IMR-90 (cell line): ENCODE measurements around the gene ISM2. TPM values are rescaled to one million over a fixed set of nuclear protein-coding genes. Genes with fewer than 3 reads are reported as not detected.

Source experiments
- ATAC-seq: fragments of 200-7000 bp; cut with Tn5 transposase; 2 replicates; pipeline ENCODE4 v1.9.1; 2020; ENCODE audit warnings: low read depth, mild to moderate bottlenecking, moderate library complexity
- BruUV-seq: library from RNA; stranded (reverse); fragments of 400-500 nt; replicated peaks from 2 replicates; lab custom pipeline; 2021; lab: Mats Ljungman, UMichigan
- CTCF ChIA-PET: fragments of 300-600 bp; formaldehyde crosslinking; extraction: SDS; loops from one replicate; lab custom pipeline; 2021; ENCODE audit warnings: antibody characterized with exemption; lab: Yijun Ruan, JAX
- POLR2A ChIA-PET: fragments of 300-600 bp; sonication (Branson Sonifier 250); formaldehyde crosslinking; loops from one replicate; lab custom pipeline; 2022; ENCODE audit warnings: antibody characterized with exemption; ENCODE audit not compliant: unreplicated experiment; lab: Charles Lee
- DNase-seq: peaks from one replicate; pipeline ENCODE4 v3.0.0; 2013
- H2AFZ ChIP-seq: replicated peaks from 2 replicates; pipeline ENCODE3; 2013; ENCODE audit warnings: low read length, mild to moderate bottlenecking; ENCODE audit not compliant: poor library complexity
- H2AK5ac ChIP-seq: 2 replicates; pipeline ENCODE4 v1.6.1; 2013; ENCODE audit warnings: low read depth, low read length, inconsistent platforms
- H2AK9ac ChIP-seq: replicated peaks from 2 replicates; pipeline ENCODE3; 2013; ENCODE audit warnings: mild to moderate bottlenecking, low read depth, low read length, moderate library complexity; ENCODE audit not compliant: poor library complexity
- H2BK120ac ChIP-seq: 2 replicates; pipeline ENCODE4 v1.6.1; 2013; ENCODE audit warnings: low read depth, low read length, inconsistent platforms
- H2BK15ac ChIP-seq: 3 replicates; pipeline ENCODE4 v1.6.1; 2013; ENCODE audit warnings: low read depth, low read length, inconsistent platforms
- H2BK20ac ChIP-seq: 2 replicates; pipeline ENCODE4 v1.6.1; 2013; ENCODE audit warnings: low read depth, mild to moderate bottlenecking, inconsistent platforms, low read length, moderate library complexity
- H2BK5ac ChIP-seq: 2 replicates; pipeline ENCODE4 v1.6.1; 2013; ENCODE audit warnings: mild to moderate bottlenecking, low read depth, low read length, inconsistent platforms; ENCODE audit not compliant: poor library complexity, severe bottlenecking
- H3K14ac ChIP-seq: replicated peaks from 2 replicates; pipeline ENCODE4 v1.6.1; 2013; ENCODE audit warnings: low read depth, low read length, inconsistent platforms
- H3K18ac ChIP-seq: 2 replicates; pipeline ENCODE4 v1.6.1; 2013; ENCODE audit warnings: low read depth, low read length, control low read depth
- H3K23ac ChIP-seq: 2 replicates; pipeline ENCODE4 v1.6.1; 2013; ENCODE audit warnings: low read depth, low read length, inconsistent platforms
- H3K27ac ChIP-seq: 2 replicates; pipeline ENCODE4 v1.5.1; 2013; ENCODE audit warnings: mild to moderate bottlenecking, control low read depth, low read length; ENCODE audit not compliant: insufficient read depth
- H3K27me3 ChIP-seq: 2 replicates; pipeline ENCODE4 v1.6.1; 2013; ENCODE audit warnings: low read length; ENCODE audit not compliant: control insufficient read depth, insufficient read depth
- H3K36me3 ChIP-seq: 2 replicates; pipeline ENCODE4 v1.6.1; 2013; ENCODE audit warnings: low read length, mixed read lengths; ENCODE audit not compliant: control insufficient read depth, insufficient read depth
- H3K4ac ChIP-seq: 2 replicates; pipeline ENCODE4 v1.6.1; 2013; ENCODE audit warnings: low read depth, low read length, inconsistent platforms
- H3K4me1 ChIP-seq: 2 replicates; pipeline ENCODE4 v1.6.1; 2013; ENCODE audit warnings: low read length, mixed read lengths; ENCODE audit not compliant: control insufficient read depth, insufficient read depth
- H3K4me2 ChIP-seq: 2 replicates; pipeline ENCODE4 v1.6.1; 2013; ENCODE audit warnings: low read depth, mild to moderate bottlenecking, control low read depth, low read length, moderate library complexity
- H3K4me3 ChIP-seq: 2 replicates; pipeline ENCODE4 v1.5.1; 2013; ENCODE audit warnings: low read depth, mild to moderate bottlenecking, control low read depth, low read length, moderate library complexity; ENCODE audit not compliant: insufficient read depth
- H3K56ac ChIP-seq: 2 replicates; pipeline ENCODE4 v1.6.1; 2013; ENCODE audit warnings: low read length, inconsistent platforms; ENCODE audit not compliant: insufficient read depth; ENCODE audit errors: extremely low read depth
- H3K79me1 ChIP-seq, 2 experiments: 2 replicates each; pipeline ENCODE4 v1.6.1; 2013; ENCODE audit warnings: low read length in 2 of 2, inconsistent platforms in 1 of 2, low read depth in 1 of 2
- H3K9ac ChIP-seq: 2 replicates; pipeline ENCODE4 v1.6.1; 2013; ENCODE audit warnings: low read depth, low read length, control low read depth
- H3K9me1 ChIP-seq: 2 replicates; pipeline ENCODE4 v1.6.1; 2013; ENCODE audit warnings: low read length, inconsistent platforms; ENCODE audit not compliant: insufficient read depth
- H3K9me3 ChIP-seq: 2 replicates; pipeline ENCODE4 v1.6.1; 2013; ENCODE audit warnings: low read length; ENCODE audit not compliant: control insufficient read depth, insufficient read depth
- H4K20me1 ChIP-seq: 2 replicates; pipeline ENCODE4 v1.6.1; 2013; ENCODE audit warnings: low read length, inconsistent platforms; ENCODE audit not compliant: insufficient read depth
- H4K5ac ChIP-seq: 2 replicates; pipeline ENCODE4 v1.6.1; 2013; ENCODE audit warnings: mild to moderate bottlenecking, low read depth, low read length, control low read depth
- H4K8ac ChIP-seq, 2 experiments: 2 replicates each; pipeline ENCODE4 v1.6.1; 2013; ENCODE audit warnings: low read depth in 2 of 2, low read length in 2 of 2, control low read depth in 1 of 2, inconsistent platforms in 1 of 2
- H4K91ac ChIP-seq: 2 replicates; pipeline ENCODE4 v1.6.1; 2013; ENCODE audit warnings: low read depth, low read length, inconsistent platforms; ENCODE audit not compliant: insufficient read depth
- BHLHE40 ChIP-seq: fragments of 150-350 bp; IDR thresholded peaks from 2 replicates; pipeline ENCODE4 v1.6.1; 2016; ENCODE audit warnings: mild to moderate bottlenecking, low read depth, low read length
- CEBPB ChIP-seq: IDR thresholded peaks from 2 replicates; pipeline ENCODE4 v1.6.1; 2012; ENCODE audit warnings: low read depth, low read length, improper control_type of control experiment
- FOS ChIP-seq: fragments of 150-350 bp; IDR thresholded peaks from 2 replicates; pipeline ENCODE4 v1.6.1; 2016; ENCODE audit warnings: low read depth, low read length
- MAZ ChIP-seq: IDR thresholded peaks from 2 replicates; pipeline ENCODE4 v1.6.1; 2012; ENCODE audit warnings: low read depth, mild to moderate bottlenecking, low read length, improper control_type of control experiment, moderate library complexity, borderline replicate concordance
- MXI1 ChIP-seq: IDR thresholded peaks from 2 replicates; pipeline ENCODE4 v1.6.1; 2012; ENCODE audit warnings: low read depth, mild to moderate bottlenecking, low read length, moderate library complexity, borderline replicate concordance
- POLR2A ChIP-seq: IDR thresholded peaks from 2 replicates; pipeline ENCODE4 v1.6.1; 2012; ENCODE audit warnings: mild to moderate bottlenecking, low read depth, low read length
- SMC3 ChIP-seq: fragments of 150-350 bp; IDR thresholded peaks from 2 replicates; pipeline ENCODE4 v1.6.1; 2016; ENCODE audit warnings: low read depth, mild to moderate bottlenecking, antibody characterized with exemption, low read length, moderate library complexity
- WGBS, 2 experiments: methylation state at CpG; one replicate each; pipeline versions ENCODE4 v1.1.5 to v1.1.7; 2013; ENCODE audit warnings: missing lambda C conversion rate in 2 of 2; ENCODE audit not compliant: insufficient read length in 1 of 2; ENCODE audit errors: extremely low coverage in 2 of 2; 5-methylcytosine and 5-hydroxymethylcytosine counted together
- dilution Hi-C: fragments of 300-500 bp; cut with HindIII; formaldehyde crosslinking; loops from one replicate; pipeline ENCODE4 v1.14.3; 2018; ENCODE audit warnings: low sequenced_read_pairs; ENCODE audit not compliant: unreplicated experiment
- in situ Hi-C: fragments of 300-500 bp; cut with MboI; formaldehyde crosslinking; loops from 3 replicates; pipeline ENCODE4 v1.14.3; 2019; ENCODE audit warnings: low sequenced_read_pairs, inconsistent platforms, mixed read lengths
- intact Hi-C: fragments of 100-400 bp; cut with micrococcal nuclease; formaldehyde crosslinking; loops from 2 replicates; pipeline ENCODE4 v1.10.0; 2022
- polyA plus RNA-seq, 3 experiments: library from polyadenylated mRNA; depleted of rRNA; stranded (reverse); fragments of >200 nt; gene quantifications; 2 replicates each; pipeline ENCODE4 v1.2.3, GENCODE V29; 2012; ENCODE audit warnings: low replicate concordance in 1 of 3
- total RNA-seq: library from RNA; depleted of rRNA; stranded (reverse); fragments of >200 nt; gene quantifications from 2 replicates; pipeline ENCODE4 v1.2.3, GENCODE V29; 2012
- TF ChIP-seq, protein P1 (sequence below): fragments of 150-350 bp; IDR thresholded peaks from 2 replicates; pipeline ENCODE4 v1.6.1; 2017; ENCODE audit warnings: mild to moderate bottlenecking, antibody characterized with exemption, low read length, low read depth
- TF ChIP-seq, protein P2 (sequence below): conservative IDR thresholded peaks from 2 replicates; pipeline ENCODE4 v1.5.1; 2012; ENCODE audit warnings: mild to moderate bottlenecking, low read depth, low read length, improper control_type of control experiment

Gene ISM2
- total and polyA plus RNA-seq, 2 of the 4 experiments (the other 2 are of a cell fraction) = under 0.01 to 0.12 TPM

DNA sequence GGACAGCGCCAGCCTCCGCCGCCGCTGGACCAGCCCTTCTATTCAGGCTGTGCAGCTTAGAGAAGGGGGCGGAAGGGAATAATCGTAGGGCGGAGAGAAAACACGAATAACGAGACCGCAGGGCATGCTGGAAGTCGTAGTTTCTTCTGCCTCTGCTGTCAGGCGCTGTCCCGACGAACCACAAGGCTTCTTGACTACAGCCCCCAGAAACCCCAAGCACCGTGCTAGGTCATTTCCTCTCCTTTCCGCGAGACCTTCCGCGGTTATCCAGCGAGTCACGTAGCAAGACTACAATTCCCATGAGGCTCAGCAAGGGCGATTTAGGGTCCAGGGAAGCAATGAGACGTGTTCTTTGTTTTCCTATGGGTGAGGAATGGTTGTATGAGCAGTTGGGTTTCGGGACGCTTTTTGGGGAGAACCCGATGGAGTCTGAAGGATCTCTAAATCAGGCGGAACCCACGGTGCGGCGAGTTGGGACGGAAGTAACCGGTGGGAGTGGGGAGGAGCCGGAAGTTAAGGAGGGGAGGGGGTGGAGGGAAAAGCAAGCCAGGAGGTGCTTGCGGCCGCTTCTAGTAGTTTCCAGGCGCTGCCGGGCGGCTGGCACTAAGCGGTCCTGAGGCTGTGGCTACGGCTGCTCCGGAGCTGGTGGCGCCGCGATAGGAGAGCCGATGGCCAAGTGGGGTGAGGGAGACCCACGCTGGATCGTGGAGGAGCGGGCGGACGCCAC lies 40.9 kb downstream of the ISM2 start, which contains the start of the genes AHSA1 and VIPAS39:
AHSA1 (plus strand) TSS at position 572 of the 727 bp plus-strand sequence; CDS start at position 669, 97 bp downstream.
VIPAS39 (minus strand) TSS at position 80 of the 727 bp plus-strand sequence. CDS start 3,499 bp downstream, outside the sequence.
- peaks cover 18 to 50% of the 10 kb centered on the region in 2 experiments; a peak in 3 of 4 replicates for H3K79me1 ChIP-seq
- peak within 1 kb of the TSS; percentile 94 for H2BK20ac ChIP-seq
- intact Hi-C loops = loop anchor here (1.0 to 10.0 kb wide), 5 partner anchors 80 to 345 kb away; partner anchors contain the start of genes ADCK1, GSTZ1, POMT2 and SAMD15
- H3K14ac ChIP-seq = peak within 1 kb of the TSS; percentile 99
- no peaks in the 10 kb centered on the region for H3K9me3 ChIP-seq
- H3K18ac ChIP-seq = peak within 1 kb of the TSS; percentile 92
- no peaks in the 10 kb centered on the region for H3K27me3 ChIP-seq
- peak within 1 kb of the TSS; percentile 16 for H2AK5ac ChIP-seq
- peak within 1 kb of the TSS; percentile 95 for H3K4me2 ChIP-seq
- H4K8ac ChIP-seq = peak within 1 kb of the TSS; percentile 41 to 100
- ChIA-PET CTCF (interaction anchor here (0.6 kb wide), 1 partner anchor 141 kb away, joined by 7 read pairs; no protein-coding TSS in a partner anchor), POLR2A (interaction anchor here (0.6 to 0.7 kb wide), 3 partner anchors 11 to 165 kb away, joined by 3 to 9 read pairs (median 3); no protein-coding TSS in a partner anchor)
- H3K23ac ChIP-seq = peak within 1 kb of the TSS; percentile 96
- peak within 1 kb of the TSS; percentile 96 for H3K9ac ChIP-seq
- H4K20me1 ChIP-seq = peaks cover 14% of the 10 kb centered on the region; the same call in 1 of the 2 replicates
- peak within 1 kb of the TSS; percentile 69 for H3K4me3 ChIP-seq
- H3K36me3 ChIP-seq = peaks cover 21% of the 10 kb centered on the region
- H2AK9ac ChIP-seq = peak within 1 kb of the TSS; percentile 84
- peak within 1 kb of the TSS; percentile 98 for H2BK15ac ChIP-seq
- BruUV-seq = no TSS peak
- in situ Hi-C loops = no loop called here
- peak; percentile 88 for TF ChIP-seq POLR2A
- no peak for TF ChIP-seq CEBPB
- TF ChIP-seq MXI1 = peak; percentile 58; the same call in 1 of the 2 replicates
- TF ChIP-seq, protein P1, sequence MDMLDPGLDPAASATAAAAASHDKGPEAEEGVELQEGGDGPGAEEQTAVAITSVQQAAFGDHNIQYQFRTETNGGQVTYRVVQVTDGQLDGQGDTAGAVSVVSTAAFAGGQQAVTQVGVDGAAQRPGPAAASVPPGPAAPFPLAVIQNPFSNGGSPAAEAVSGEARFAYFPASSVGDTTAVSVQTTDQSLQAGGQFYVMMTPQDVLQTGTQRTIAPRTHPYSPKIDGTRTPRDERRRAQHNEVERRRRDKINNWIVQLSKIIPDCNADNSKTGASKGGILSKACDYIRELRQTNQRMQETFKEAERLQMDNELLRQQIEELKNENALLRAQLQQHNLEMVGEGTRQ = 0 out of 2 replicates have a peak, but pooled peaks have one; percentile 19
- 0 out of 2 replicates have a peak, but pooled peaks have one; percentile 2 for TF ChIP-seq BHLHE40
- peak; percentile 95 for TF ChIP-seq MAZ
- 0 out of 2 replicates have a peak, but pooled peaks have one; percentile 12 for TF ChIP-seq SMC3
- TF ChIP-seq FOS = no peak
- TF ChIP-seq, protein P2, sequence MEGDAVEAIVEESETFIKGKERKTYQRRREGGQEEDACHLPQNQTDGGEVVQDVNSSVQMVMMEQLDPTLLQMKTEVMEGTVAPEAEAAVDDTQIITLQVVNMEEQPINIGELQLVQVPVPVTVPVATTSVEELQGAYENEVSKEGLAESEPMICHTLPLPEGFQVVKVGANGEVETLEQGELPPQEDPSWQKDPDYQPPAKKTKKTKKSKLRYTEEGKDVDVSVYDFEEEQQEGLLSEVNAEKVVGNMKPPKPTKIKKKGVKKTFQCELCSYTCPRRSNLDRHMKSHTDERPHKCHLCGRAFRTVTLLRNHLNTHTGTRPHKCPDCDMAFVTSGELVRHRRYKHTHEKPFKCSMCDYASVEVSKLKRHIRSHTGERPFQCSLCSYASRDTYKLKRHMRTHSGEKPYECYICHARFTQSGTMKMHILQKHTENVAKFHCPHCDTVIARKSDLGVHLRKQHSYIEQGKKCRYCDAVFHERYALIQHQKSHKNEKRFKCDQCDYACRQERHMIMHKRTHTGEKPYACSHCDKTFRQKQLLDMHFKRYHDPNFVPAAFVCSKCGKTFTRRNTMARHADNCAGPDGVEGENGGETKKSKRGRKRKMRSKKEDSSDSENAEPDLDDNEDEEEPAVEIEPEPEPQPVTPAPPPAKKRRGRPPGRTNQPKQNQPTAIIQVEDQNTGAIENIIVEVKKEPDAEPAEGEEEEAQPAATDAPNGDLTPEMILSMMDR = no peak
- peak within 1 kb of the TSS; percentile 99 for H2AFZ ChIP-seq
- H2BK120ac ChIP-seq = peak within 1 kb of the TSS; percentile 98
- H3K9me1 ChIP-seq = peaks cover 2% of the 10 kb centered on the region
- WGBS, 2 experiments = 0% methylated on average over 10 of the region's 50 CpGs; no CpG with 5 or more reads in 1 of the 2 experiments
- DNase-seq (peak; percentile 99), ATAC-seq (peak; percentile 97)
- H4K5ac ChIP-seq = peak within 1 kb of the TSS; percentile 95
- peak within 1 kb of the TSS; percentile 99 for H3K4ac ChIP-seq
- dilution Hi-C loops = no loop called here
- H3K4me1 ChIP-seq = peaks cover 3% of the 10 kb centered on the region
- peak within 1 kb of the TSS; percentile 100 for H3K56ac ChIP-seq
- H3K27ac ChIP-seq = peak within 1 kb of the TSS; percentile 92
- H4K91ac ChIP-seq = peak within 1 kb of the TSS; percentile 99
- peak within 1 kb of the TSS; percentile 95 for H2BK5ac ChIP-seq
